ENCODE measurements around the gene PLPPR2.
"Not testable (repeated sequence)": the region's sequence is repeated elsewhere in the genome, so short reads cannot be mapped to it uniquely, and the experiment has no call there.

Gene PLPPR2

DNA sequence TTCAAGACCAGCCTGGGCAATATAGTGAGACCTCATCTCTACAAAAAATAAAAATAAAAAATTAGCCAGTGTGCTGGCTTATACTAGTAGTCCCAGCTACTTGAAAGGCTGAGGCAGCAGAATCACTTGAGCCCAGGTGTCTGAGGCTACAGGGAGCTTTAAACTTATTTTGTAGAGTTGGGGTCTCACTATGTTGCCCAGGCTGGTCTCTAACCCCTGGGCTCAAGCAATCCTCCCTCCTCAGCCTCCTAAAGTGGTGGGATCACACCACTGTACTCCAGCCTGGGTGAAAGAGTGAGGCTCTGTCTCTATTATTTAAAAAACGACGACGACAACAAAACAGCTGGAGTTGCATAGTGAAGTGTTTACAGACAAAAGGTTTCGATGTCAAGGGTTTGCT is 23.7 kb upstream of the PLPPR2 start:
- no peaks in the 10 kb centered on the region for H3K9me3 ChIP-seq (ENCODE audit: severe bottlenecking)
- H3K27ac ChIP-seq, result no peak overlapping the region
- DNase-seq, result no peak
- TF ChIP-seq, protein P1, sequence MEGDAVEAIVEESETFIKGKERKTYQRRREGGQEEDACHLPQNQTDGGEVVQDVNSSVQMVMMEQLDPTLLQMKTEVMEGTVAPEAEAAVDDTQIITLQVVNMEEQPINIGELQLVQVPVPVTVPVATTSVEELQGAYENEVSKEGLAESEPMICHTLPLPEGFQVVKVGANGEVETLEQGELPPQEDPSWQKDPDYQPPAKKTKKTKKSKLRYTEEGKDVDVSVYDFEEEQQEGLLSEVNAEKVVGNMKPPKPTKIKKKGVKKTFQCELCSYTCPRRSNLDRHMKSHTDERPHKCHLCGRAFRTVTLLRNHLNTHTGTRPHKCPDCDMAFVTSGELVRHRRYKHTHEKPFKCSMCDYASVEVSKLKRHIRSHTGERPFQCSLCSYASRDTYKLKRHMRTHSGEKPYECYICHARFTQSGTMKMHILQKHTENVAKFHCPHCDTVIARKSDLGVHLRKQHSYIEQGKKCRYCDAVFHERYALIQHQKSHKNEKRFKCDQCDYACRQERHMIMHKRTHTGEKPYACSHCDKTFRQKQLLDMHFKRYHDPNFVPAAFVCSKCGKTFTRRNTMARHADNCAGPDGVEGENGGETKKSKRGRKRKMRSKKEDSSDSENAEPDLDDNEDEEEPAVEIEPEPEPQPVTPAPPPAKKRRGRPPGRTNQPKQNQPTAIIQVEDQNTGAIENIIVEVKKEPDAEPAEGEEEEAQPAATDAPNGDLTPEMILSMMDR (IDR thresholded peaks at IDR 0.05; ENCODE audit: low read depth, low read length), result no peak
- no peaks in the 10 kb centered on the region for H3K27me3 ChIP-seq (ENCODE audit: insufficient read depth, low read depth, severe bottlenecking)
- peaks cover 78% of the 10 kb centered on the region for H3K36me3 ChIP-seq
- H3K4me3 ChIP-seq (ENCODE audit: low read depth, low read length), result no peak overlapping the region

DNA sequence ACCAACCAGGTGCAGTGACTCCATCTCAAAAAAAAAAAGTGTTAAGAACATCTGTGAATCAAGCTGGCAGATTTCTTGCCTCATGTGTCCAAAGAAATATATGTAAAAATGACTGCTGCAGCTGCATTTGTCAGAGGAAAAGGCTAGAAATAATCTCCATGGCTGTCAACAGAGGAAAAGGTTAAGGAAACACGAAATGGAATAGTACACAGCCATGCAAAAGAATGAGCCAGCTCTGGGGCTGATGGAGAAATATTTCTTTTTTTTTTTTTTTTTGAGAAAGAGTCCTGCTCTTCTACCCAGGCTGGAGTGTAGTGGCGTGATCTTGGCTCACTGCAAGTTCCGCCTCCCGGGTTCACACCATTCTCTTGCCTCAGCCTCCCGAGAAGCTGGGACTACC is 22.4 kb upstream of the PLPPR2 start:
- TF ChIP-seq, protein P1 (IDR thresholded peaks at IDR 0.05; ENCODE audit: low read depth, low read length), result no peak
- H3K27ac ChIP-seq, result no peak overlapping the region
- H3K4me3 ChIP-seq (ENCODE audit: low read depth, low read length), result no peak overlapping the region
- no peak for DNase-seq
- H3K27me3 ChIP-seq (ENCODE audit: insufficient read depth, low read depth, severe bottlenecking), result no peaks in the 10 kb centered on the region
- H3K9me3 ChIP-seq (ENCODE audit: severe bottlenecking), result no peaks in the 10 kb centered on the region
- peaks cover 75% of the 10 kb centered on the region for H3K36me3 ChIP-seq

DNA sequence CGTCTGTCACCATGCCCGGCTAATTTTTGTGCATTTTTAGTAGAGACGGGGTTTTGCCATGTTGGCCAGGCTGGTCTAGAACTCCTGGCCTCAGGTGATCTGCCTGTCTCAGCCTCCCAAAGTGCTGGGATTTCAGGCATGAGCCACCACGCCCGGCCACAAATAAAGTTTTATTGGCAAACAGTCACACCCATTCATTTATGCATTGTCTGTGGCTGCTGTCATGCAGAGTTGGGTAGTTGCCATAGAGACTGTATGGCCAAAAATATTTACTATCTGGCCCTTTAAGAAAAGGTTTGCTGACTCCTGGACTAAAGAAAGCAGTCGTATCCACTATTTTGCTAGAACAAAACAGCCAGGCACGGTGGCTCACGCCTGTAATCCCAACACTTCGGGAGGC is 21.4 kb upstream of the PLPPR2 start:
- DNase-seq; H3K9me3 ChIP-seq (ENCODE audit: severe bottlenecking); H3K27me3 ChIP-seq (ENCODE audit: insufficient read depth, low read depth, severe bottlenecking); H3K27ac ChIP-seq; H3K4me3 ChIP-seq (ENCODE audit: low read depth, low read length): not testable (repeated sequence)
- peaks cover 68% of the 10 kb centered on the region for H3K36me3 ChIP-seq

DNA sequence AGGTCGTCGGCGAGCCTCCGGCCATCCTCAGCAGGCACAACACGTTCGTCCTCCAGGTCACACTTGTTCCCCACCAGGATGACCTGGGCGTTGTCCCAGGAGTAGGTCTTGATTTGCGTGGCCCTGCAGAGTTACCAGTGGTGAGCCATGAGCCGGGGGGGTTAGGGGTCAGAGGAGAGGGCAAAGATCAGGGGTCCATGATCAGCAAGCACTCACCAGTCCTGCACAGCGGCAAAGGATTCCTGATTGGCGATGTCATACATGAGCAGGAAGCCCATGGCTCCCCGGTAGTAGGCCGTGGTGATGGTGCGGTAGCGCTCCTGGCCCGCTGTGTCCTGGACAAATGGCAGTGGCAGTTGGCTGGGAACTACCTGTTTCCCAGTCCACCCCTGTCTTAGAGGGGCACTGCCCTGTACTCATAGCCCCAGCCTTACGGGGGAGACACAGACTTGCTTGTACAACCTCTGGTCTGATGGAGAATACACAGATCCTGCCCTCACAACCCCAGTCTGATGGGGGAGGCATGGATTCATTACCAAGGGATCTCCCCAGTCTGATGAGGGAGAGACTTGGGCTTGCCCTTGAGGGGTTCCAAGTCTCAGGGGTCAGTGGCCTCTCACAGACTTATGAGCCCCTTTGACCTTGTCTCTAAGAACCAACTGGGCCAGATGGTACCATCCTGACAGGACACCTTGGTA is 19.6 kb upstream of the PLPPR2 start:
- no peak overlapping the region for H3K27ac ChIP-seq
- DNase-seq, result no peak
- TF ChIP-seq, protein P1 (IDR thresholded peaks at IDR 0.05; ENCODE audit: low read depth, low read length), result no peak

DNA sequence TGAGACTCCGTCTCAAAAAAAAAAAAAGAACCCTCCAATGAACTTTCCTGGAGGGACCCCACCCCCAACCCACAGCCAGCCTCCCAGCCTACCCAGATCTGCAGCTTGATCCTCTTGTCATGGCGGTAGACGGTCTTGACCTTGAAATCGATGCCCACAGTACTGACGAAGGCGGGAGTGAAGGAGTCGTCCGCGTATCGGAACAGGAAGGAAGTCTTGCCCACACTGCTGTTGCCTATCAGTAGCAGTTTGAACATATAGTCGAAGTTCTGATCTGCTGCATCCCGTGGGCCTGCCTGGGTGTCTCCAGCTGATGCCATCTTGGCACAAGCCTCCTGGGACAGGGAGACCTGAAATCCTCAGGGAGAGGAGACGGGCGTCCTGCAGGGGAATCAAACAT is 18.2 kb upstream of the PLPPR2 start:
- H3K27ac ChIP-seq, result no peak overlapping the region
- no peaks in the 10 kb centered on the region for H3K27me3 ChIP-seq (ENCODE audit: insufficient read depth, low read depth, severe bottlenecking)
- DNase-seq, result no peak
- TF ChIP-seq, protein P1 (IDR thresholded peaks at IDR 0.05; ENCODE audit: low read depth, low read length), result no peak
- H3K4me3 ChIP-seq (ENCODE audit: low read depth, low read length), result no peak overlapping the region
- H3K36me3 ChIP-seq, result peaks cover 51% of the 10 kb centered on the region
- H3K9me3 ChIP-seq (ENCODE audit: severe bottlenecking), result no peaks in the 10 kb centered on the region

More for the DNA sequence above, 19.6 kb upstream of the PLPPR2 start:
- no peak overlapping the region for H3K4me3 ChIP-seq (ENCODE audit: low read depth, low read length)
- peaks cover 57% of the 10 kb centered on the region for H3K36me3 ChIP-seq
- no peaks in the 10 kb centered on the region for H3K27me3 ChIP-seq (ENCODE audit: insufficient read depth, low read depth, severe bottlenecking)
- no peaks in the 10 kb centered on the region for H3K9me3 ChIP-seq (ENCODE audit: severe bottlenecking)

DNA sequence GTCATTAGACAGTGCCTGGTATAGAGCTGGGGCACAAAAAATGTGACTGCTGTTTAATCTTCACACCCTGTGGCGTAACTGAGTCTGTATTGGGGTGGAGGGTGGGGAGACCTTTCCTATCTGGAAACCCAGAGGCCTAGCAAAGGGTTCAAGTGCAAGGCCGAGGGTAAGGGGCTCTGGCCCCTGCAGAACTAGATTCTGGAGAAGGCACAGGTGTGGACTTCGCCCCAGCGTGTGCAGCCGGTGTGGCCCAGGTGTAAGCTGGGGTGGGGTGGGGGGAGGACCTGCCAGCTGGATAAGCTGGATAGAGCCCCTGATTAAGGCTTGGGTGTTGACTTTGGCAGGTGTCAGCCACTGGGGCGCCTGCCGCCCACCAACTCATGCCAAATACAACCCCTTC is 17.1 kb upstream of the PLPPR2 start:
- TF ChIP-seq, protein P1 (IDR thresholded peaks at IDR 0.05; ENCODE audit: low read depth, low read length), result no peak
- no peaks in the 10 kb centered on the region for H3K27me3 ChIP-seq (ENCODE audit: insufficient read depth, low read depth, severe bottlenecking)
- DNase-seq, result peak; percentile 43
- H3K36me3 ChIP-seq, result peaks cover 47% of the 10 kb centered on the region
- H3K4me3 ChIP-seq (ENCODE audit: low read depth, low read length), result peak overlapping the region; percentile 76; the same call in 1 of the 2 replicates
- no peaks in the 10 kb centered on the region for H3K9me3 ChIP-seq (ENCODE audit: severe bottlenecking)
- H3K27ac ChIP-seq, result peak overlapping the region; percentile 68
